HFFc6 (cell line): ENCODE results near the gene DLEC1. TPM values are rescaled to one million over a fixed set of nuclear protein-coding genes. Genes with fewer than 3 reads are reported as not detected.
"Not testable (repeated sequence)": the region's sequence is repeated elsewhere in the genome, so short reads cannot be mapped to it uniquely, and the experiment has no call there.

Source experiments
- DNase-seq: peaks from one replicate; pipeline ENCODE4 v3.0.0-alpha.2; 2018
- H3K27ac Mint-ChIP-seq: 2 replicates; pipeline ENCODE4 v1.8.0; 2020; ENCODE audit warnings: mild to moderate bottlenecking, mixed read lengths
- H3K27me3 Mint-ChIP-seq: 2 replicates; pipeline ENCODE4 v1.8.0; 2021; ENCODE audit warnings: mild to moderate bottlenecking, moderate library complexity, mixed read lengths; ENCODE audit not compliant: insufficient read depth
- H3K36me3 Mint-ChIP-seq: 2 replicates; pipeline ENCODE4 v1.8.0; 2021; ENCODE audit warnings: low read depth, mixed read lengths
- H3K4me1 Mint-ChIP-seq: 2 replicates; pipeline ENCODE4 v1.8.0; 2020; ENCODE audit warnings: low read depth, mixed read lengths
- H3K4me3 Mint-ChIP-seq: 2 replicates; pipeline ENCODE4 v1.8.0; 2020; ENCODE audit warnings: mild to moderate bottlenecking, moderate library complexity, mixed read lengths
- H3K9me3 Mint-ChIP-seq: 2 replicates; pipeline ENCODE4 v1.8.0; 2020; ENCODE audit warnings: mild to moderate bottlenecking, mixed read lengths
- CTCF ChIP-seq: fragments of 200-600 bp; sonication (generic); IDR thresholded peaks from 2 replicates; pipeline ENCODE4 v1.5.0; 2021; ENCODE audit warnings: antibody characterized with exemption, mild to moderate bottlenecking
- total RNA-seq, 6 experiments: library from RNA; stranded (reverse); fragmentation: NEBNext Ultra II Directional; extraction: Animal tissue kit (Norgen Biotek cat#: 25700); gene quantifications; 2 replicates in 1 of 6; 3 replicates in 5 of 6; pipeline ENCODE4 v1.2.3, GENCODE V29; 2021

Gene DLEC1
- total RNA-seq, 6 experiments from 2014 or later = 0.05 TPM; not detected in 5

- peaks cover 10% of the 10 kb centered on the region for H3K36me3 Mint-ChIP-seq
- no peak for TF ChIP-seq CTCF
- H3K27ac Mint-ChIP-seq = no peak overlapping the region
- H3K4me1 Mint-ChIP-seq = peaks cover 5% of the 10 kb centered on the region; the same call in 1 of the 2 replicates
- H3K4me3 Mint-ChIP-seq = no peak overlapping the region
- no peaks in the 10 kb centered on the region; the same call in 1 of the 2 replicates for H3K9me3 Mint-ChIP-seq
- H3K27me3 Mint-ChIP-seq = peaks cover 33% of the 10 kb centered on the region
- DNase-seq = no peak
Observed at GRCh38 chr3:38051131-38051530, 12.1 kb downstream of the DLEC1 start.

- DNase-seq, H3K4me3 Mint-ChIP-seq, H3K9me3 Mint-ChIP-seq, H3K27ac Mint-ChIP-seq, H3K4me1 Mint-ChIP-seq: not testable (repeated sequence)
- Mint-ChIP-seq H3K27me3 (peaks cover 35% of the 10 kb centered on the region), H3K36me3 (peaks cover 10% of the 10 kb centered on the region)
Observed at GRCh38 chr3:38053286-38053685, 14.3 kb downstream of the DLEC1 start.

GRCh38 chr3:38053813-38054498 lies 14.9 kb downstream of the DLEC1 start:
- H3K4me3 Mint-ChIP-seq, H3K4me1 Mint-ChIP-seq, H3K27ac Mint-ChIP-seq, H3K9me3 Mint-ChIP-seq, DNase-seq: not testable (repeated sequence)
- peaks cover 30% of the 10 kb centered on the region for H3K27me3 Mint-ChIP-seq
- peaks cover 10% of the 10 kb centered on the region for H3K36me3 Mint-ChIP-seq

- no peak overlapping the region for H3K4me3 Mint-ChIP-seq
- no peaks in the 10 kb centered on the region; the same call in 1 of the 2 replicates for H3K9me3 Mint-ChIP-seq
- peak; percentile 12 for DNase-seq
- peaks cover 10% of the 10 kb centered on the region for H3K36me3 Mint-ChIP-seq
- H3K27me3 Mint-ChIP-seq = peaks cover 33% of the 10 kb centered on the region
- H3K4me1 Mint-ChIP-seq = 0 out of 2 replicates have a peak, but pooled peaks cover 5% of the 10 kb centered on the region
- TF ChIP-seq CTCF = no peak
- no peak overlapping the region for H3K27ac Mint-ChIP-seq
Observed at GRCh38 chr3:38054499-38055001, 15.5 kb downstream of the DLEC1 start.

GRCh38 chr3:38059148-38059547 lies 20.1 kb downstream of the DLEC1 start:
- TF ChIP-seq CTCF = no peak
- DNase-seq = no peak
- Mint-ChIP-seq H3K27ac (no peak overlapping the region), H3K36me3 (peaks cover 1% of the 10 kb centered on the region; the same call in 1 of the 2 replicates), H3K4me3 (no peak overlapping the region), H3K4me1 (0 out of 2 replicates have a peak, but pooled peaks cover 2% of the 10 kb centered on the region), H3K9me3 (no peaks in the 10 kb centered on the region), H3K27me3 (peaks cover 37% of the 10 kb centered on the region)

GRCh38 chr3:38059591-38059990 lies 20.6 kb downstream of the DLEC1 start:
- no peaks in the 10 kb centered on the region for H3K4me1 Mint-ChIP-seq
- no peaks in the 10 kb centered on the region for H3K9me3 Mint-ChIP-seq
- TF ChIP-seq CTCF = no peak
- no peak overlapping the region for H3K4me3 Mint-ChIP-seq
- peaks cover 33% of the 10 kb centered on the region for H3K27me3 Mint-ChIP-seq
- no peaks in the 10 kb centered on the region; the same call in 1 of the 2 replicates for H3K36me3 Mint-ChIP-seq
- no peak overlapping the region for H3K27ac Mint-ChIP-seq
- no peak for DNase-seq
